IMR-90 (cell line): ENCODE measurements around the gene NR2F2. TPM values are rescaled to one million over a fixed set of nuclear protein-coding genes. Genes with fewer than 3 reads are reported as not detected.

Experiments used
- ATAC-seq: fragments of 200-7000 bp; cut with Tn5 transposase; 2 replicates; pipeline ENCODE4 v1.9.1; 2020; ENCODE audit warnings: low read depth, mild to moderate bottlenecking, moderate library complexity
- BruUV-seq: library from RNA; stranded (reverse); fragments of 400-500 nt; replicated peaks from 2 replicates; lab custom pipeline; 2021; lab: Mats Ljungman, UMichigan
- CTCF ChIA-PET: fragments of 300-600 bp; formaldehyde crosslinking; extraction: SDS; loops from one replicate; lab custom pipeline; 2021; ENCODE audit warnings: antibody characterized with exemption; lab: Yijun Ruan, JAX
- POLR2A ChIA-PET: fragments of 300-600 bp; sonication (Branson Sonifier 250); formaldehyde crosslinking; loops from one replicate; lab custom pipeline; 2022; ENCODE audit warnings: antibody characterized with exemption; ENCODE audit not compliant: unreplicated experiment; lab: Charles Lee
- DNase-seq: peaks from one replicate; pipeline ENCODE4 v3.0.0; 2013
- H2AFZ ChIP-seq: replicated peaks from 2 replicates; pipeline ENCODE3; 2013; ENCODE audit warnings: low read length, mild to moderate bottlenecking; ENCODE audit not compliant: poor library complexity
- H2AK5ac ChIP-seq: 2 replicates; pipeline ENCODE4 v1.6.1; 2013; ENCODE audit warnings: low read depth, low read length, inconsistent platforms
- H2AK9ac ChIP-seq: replicated peaks from 2 replicates; pipeline ENCODE3; 2013; ENCODE audit warnings: mild to moderate bottlenecking, low read depth, low read length, moderate library complexity; ENCODE audit not compliant: poor library complexity
- H2BK120ac ChIP-seq: 2 replicates; pipeline ENCODE4 v1.6.1; 2013; ENCODE audit warnings: low read depth, low read length, inconsistent platforms
- H2BK15ac ChIP-seq: 3 replicates; pipeline ENCODE4 v1.6.1; 2013; ENCODE audit warnings: low read depth, low read length, inconsistent platforms
- H2BK20ac ChIP-seq: 2 replicates; pipeline ENCODE4 v1.6.1; 2013; ENCODE audit warnings: low read depth, mild to moderate bottlenecking, inconsistent platforms, low read length, moderate library complexity
- H2BK5ac ChIP-seq: 2 replicates; pipeline ENCODE4 v1.6.1; 2013; ENCODE audit warnings: mild to moderate bottlenecking, low read depth, low read length, inconsistent platforms; ENCODE audit not compliant: poor library complexity, severe bottlenecking
- H3K14ac ChIP-seq: replicated peaks from 2 replicates; pipeline ENCODE4 v1.6.1; 2013; ENCODE audit warnings: low read depth, low read length, inconsistent platforms
- H3K18ac ChIP-seq: 2 replicates; pipeline ENCODE4 v1.6.1; 2013; ENCODE audit warnings: low read depth, low read length, control low read depth
- H3K23ac ChIP-seq: 2 replicates; pipeline ENCODE4 v1.6.1; 2013; ENCODE audit warnings: low read depth, low read length, inconsistent platforms
- H3K27ac ChIP-seq: 2 replicates; pipeline ENCODE4 v1.5.1; 2013; ENCODE audit warnings: mild to moderate bottlenecking, control low read depth, low read length; ENCODE audit not compliant: insufficient read depth
- H3K27me3 ChIP-seq: 2 replicates; pipeline ENCODE4 v1.6.1; 2013; ENCODE audit warnings: low read length; ENCODE audit not compliant: control insufficient read depth, insufficient read depth
- H3K36me3 ChIP-seq: 2 replicates; pipeline ENCODE4 v1.6.1; 2013; ENCODE audit warnings: low read length, mixed read lengths; ENCODE audit not compliant: control insufficient read depth, insufficient read depth
- H3K4ac ChIP-seq: 2 replicates; pipeline ENCODE4 v1.6.1; 2013; ENCODE audit warnings: low read depth, low read length, inconsistent platforms
- H3K4me1 ChIP-seq: 2 replicates; pipeline ENCODE4 v1.6.1; 2013; ENCODE audit warnings: low read length, mixed read lengths; ENCODE audit not compliant: control insufficient read depth, insufficient read depth
- H3K4me2 ChIP-seq: 2 replicates; pipeline ENCODE4 v1.6.1; 2013; ENCODE audit warnings: low read depth, mild to moderate bottlenecking, control low read depth, low read length, moderate library complexity
- H3K4me3 ChIP-seq: 2 replicates; pipeline ENCODE4 v1.5.1; 2013; ENCODE audit warnings: low read depth, mild to moderate bottlenecking, control low read depth, low read length, moderate library complexity; ENCODE audit not compliant: insufficient read depth
- H3K56ac ChIP-seq: 2 replicates; pipeline ENCODE4 v1.6.1; 2013; ENCODE audit warnings: low read length, inconsistent platforms; ENCODE audit not compliant: insufficient read depth; ENCODE audit errors: extremely low read depth
- H3K79me1 ChIP-seq, 2 experiments: 2 replicates each; pipeline ENCODE4 v1.6.1; 2013; ENCODE audit warnings: low read length in 2 of 2, inconsistent platforms in 1 of 2, low read depth in 1 of 2
- H3K9ac ChIP-seq: 2 replicates; pipeline ENCODE4 v1.6.1; 2013; ENCODE audit warnings: low read depth, low read length, control low read depth
- H3K9me1 ChIP-seq: 2 replicates; pipeline ENCODE4 v1.6.1; 2013; ENCODE audit warnings: low read length, inconsistent platforms; ENCODE audit not compliant: insufficient read depth
- H3K9me3 ChIP-seq: 2 replicates; pipeline ENCODE4 v1.6.1; 2013; ENCODE audit warnings: low read length; ENCODE audit not compliant: control insufficient read depth, insufficient read depth
- H4K20me1 ChIP-seq: 2 replicates; pipeline ENCODE4 v1.6.1; 2013; ENCODE audit warnings: low read length, inconsistent platforms; ENCODE audit not compliant: insufficient read depth
- H4K5ac ChIP-seq: 2 replicates; pipeline ENCODE4 v1.6.1; 2013; ENCODE audit warnings: mild to moderate bottlenecking, low read depth, low read length, control low read depth
- H4K8ac ChIP-seq, 2 experiments: 2 replicates each; pipeline ENCODE4 v1.6.1; 2013; ENCODE audit warnings: low read depth in 2 of 2, low read length in 2 of 2, control low read depth in 1 of 2, inconsistent platforms in 1 of 2
- H4K91ac ChIP-seq: 2 replicates; pipeline ENCODE4 v1.6.1; 2013; ENCODE audit warnings: low read depth, low read length, inconsistent platforms; ENCODE audit not compliant: insufficient read depth
- BHLHE40 ChIP-seq: fragments of 150-350 bp; IDR thresholded peaks from 2 replicates; pipeline ENCODE4 v1.6.1; 2016; ENCODE audit warnings: mild to moderate bottlenecking, low read depth, low read length
- FOS ChIP-seq: fragments of 150-350 bp; IDR thresholded peaks from 2 replicates; pipeline ENCODE4 v1.6.1; 2016; ENCODE audit warnings: low read depth, low read length
- NFE2L2 ChIP-seq: fragments of 150-350 bp; IDR thresholded peaks from 2 replicates; pipeline ENCODE4 v1.6.1; 2016; ENCODE audit warnings: low read depth, mild to moderate bottlenecking, low read length
- RFX5 ChIP-seq: IDR thresholded peaks from 2 replicates; pipeline ENCODE4 v1.8.0; 2012; ENCODE audit warnings: low read depth, mild to moderate bottlenecking, low read length, moderate library complexity
- SMC3 ChIP-seq: fragments of 150-350 bp; IDR thresholded peaks from 2 replicates; pipeline ENCODE4 v1.6.1; 2016; ENCODE audit warnings: low read depth, mild to moderate bottlenecking, antibody characterized with exemption, low read length, moderate library complexity
- WGBS, 2 experiments: methylation state at CpG; one replicate each; pipeline versions ENCODE4 v1.1.5 to v1.1.7; 2013; ENCODE audit warnings: missing lambda C conversion rate in 2 of 2; ENCODE audit not compliant: insufficient read length in 1 of 2; ENCODE audit errors: extremely low coverage in 2 of 2; 5-methylcytosine and 5-hydroxymethylcytosine counted together
- dilution Hi-C: fragments of 300-500 bp; cut with HindIII; formaldehyde crosslinking; loops from one replicate; pipeline ENCODE4 v1.14.3; 2018; ENCODE audit warnings: low sequenced_read_pairs; ENCODE audit not compliant: unreplicated experiment
- in situ Hi-C: fragments of 300-500 bp; cut with MboI; formaldehyde crosslinking; loops from 3 replicates; pipeline ENCODE4 v1.14.3; 2019; ENCODE audit warnings: low sequenced_read_pairs, inconsistent platforms, mixed read lengths
- intact Hi-C: fragments of 100-400 bp; cut with micrococcal nuclease; formaldehyde crosslinking; loops from 2 replicates; pipeline ENCODE4 v1.10.0; 2022
- polyA plus RNA-seq, 3 experiments: library from polyadenylated mRNA; depleted of rRNA; stranded (reverse); fragments of >200 nt; gene quantifications; 2 replicates each; pipeline ENCODE4 v1.2.3, GENCODE V29; 2012; ENCODE audit warnings: low replicate concordance in 1 of 3
- total RNA-seq: library from RNA; depleted of rRNA; stranded (reverse); fragments of >200 nt; gene quantifications from 2 replicates; pipeline ENCODE4 v1.2.3, GENCODE V29; 2012

NR2F2 gene
- total and polyA plus RNA-seq, 2 of the 4 experiments (the other 2 are of a cell fraction): 20.3 to 161 TPM

DNA sequence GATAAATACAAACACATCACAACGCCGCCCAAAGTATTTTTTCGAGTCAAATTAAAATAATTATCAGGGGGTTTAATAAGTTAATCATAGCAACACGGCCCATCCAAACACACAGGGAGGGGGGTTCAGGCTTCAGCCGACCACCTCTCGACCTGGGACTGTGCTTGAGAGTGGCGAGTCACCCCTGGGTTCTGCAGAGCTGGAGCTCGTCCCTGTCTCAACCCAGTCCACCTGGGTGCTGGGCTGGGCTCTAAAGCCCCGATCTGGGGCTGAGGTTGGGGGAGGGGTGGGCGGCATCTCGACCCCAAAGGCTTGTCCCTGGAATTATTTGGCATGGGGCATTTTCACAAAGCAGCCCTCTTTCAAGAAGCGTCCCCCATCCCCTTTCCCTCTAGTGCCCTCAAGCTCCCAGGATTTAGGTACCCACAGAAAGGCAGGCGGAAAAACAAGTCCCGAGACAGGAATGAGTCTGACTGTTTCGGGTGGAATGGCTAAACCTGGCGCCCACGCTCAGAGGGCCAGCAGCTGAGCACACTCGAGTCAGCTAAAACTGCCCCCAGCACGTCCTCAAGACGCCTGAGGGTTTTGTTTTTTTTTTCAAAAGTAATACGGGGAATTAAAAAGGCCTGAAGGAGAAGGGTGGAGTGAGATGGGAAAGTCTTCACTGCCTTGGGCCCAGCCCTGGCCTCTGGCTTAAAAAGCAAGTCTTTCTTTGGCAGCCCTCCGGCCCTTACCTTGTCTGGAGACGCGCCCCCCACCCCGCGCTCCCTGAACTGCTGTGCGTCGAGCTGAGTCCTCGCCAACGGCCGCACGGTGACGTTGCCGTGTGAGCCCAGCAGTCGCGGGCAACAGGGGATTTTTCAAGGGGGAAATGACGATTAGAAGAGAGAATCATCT lies 32.5 kb downstream of the NR2F2 start (continued):
- TF ChIP-seq RFX5: no peak
- TF ChIP-seq NFE2L2: no peak

- Histone ChIP-seq H3K4me2 (no peak overlapping the region), H3K36me3 (no peaks in the 10 kb centered on the region; the same call in 1 of the 2 replicates), H3K9me1 (no peaks in the 10 kb centered on the region), H2BK120ac (no peak overlapping the region), H2BK20ac (no peak overlapping the region), H2AFZ (no peak overlapping the region), H3K56ac (no peak overlapping the region), H3K9me3 (peaks cover 3% of the 10 kb centered on the region; the same call in 1 of the 2 replicates), H3K18ac (no peak overlapping the region), H2AK5ac (no peak overlapping the region), H3K4ac (no peak overlapping the region), H3K14ac (no peak overlapping the region), H3K27me3 (peaks cover 6% of the 10 kb centered on the region; the same call in 1 of the 2 replicates), H4K20me1 (no peaks in the 10 kb centered on the region; the same call in 1 of the 2 replicates), H4K5ac (no peak overlapping the region), H3K4me3 (no peak overlapping the region), H2AK9ac (no peak overlapping the region), H3K27ac (no peak overlapping the region), H2BK5ac (no peak overlapping the region), H3K4me1 (peaks cover 2% of the 10 kb centered on the region; the same call in 1 of the 2 replicates), H4K91ac (no peak overlapping the region), H3K79me1 (peaks cover 3 to 14% of the 10 kb centered on the region in 2 experiments; a peak in 3 of 4 replicates), H2BK15ac (no peak overlapping the region), H3K23ac (no peak overlapping the region), H3K9ac (no peak overlapping the region), H4K8ac (no peak overlapping the region)
- no TSS peak for BruUV-seq
- dilution Hi-C loops: no loop called here
- TF ChIP-seq FOS (no peak), SMC3 (no peak), RFX5 (no peak), BHLHE40 (no peak)
- in situ Hi-C loops: no loop called here
- no CpG with 5 or more reads among the region's 9 CpGs for WGBS, 2 experiments
- intact Hi-C loops: no loop called here
- ATAC-seq: no peak
- POLR2A ChIA-PET: no interaction called here
- DNase-seq: no peak
- CTCF ChIA-PET: no interaction called here
Observed at GRCh38 chr15:96363707-96364106, 33.2 kb downstream of the NR2F2 start.
